GM12878 (cell line): ENCODE results near the gene OR5V1.
"Not testable (repeated sequence)": the region's sequence is repeated elsewhere in the genome, so short reads cannot be mapped to it uniquely, and the experiment has no call there.

Source experiments
- ATF7 ChIP-seq: fragments of 450-650 bp; IDR thresholded peaks from 2 replicates; pipeline ENCODE4 v1.6.1; 2016; ENCODE audit warnings: low read depth, mild to moderate bottlenecking
- BMI1 ChIP-seq: fragments of 450-650 bp; IDR thresholded peaks from 2 replicates; pipeline ENCODE4 v1.6.1; 2016; ENCODE audit warnings: mild to moderate bottlenecking, moderate library complexity, borderline replicate concordance
- CEBPZ ChIP-seq: fragments of 150-350 bp; IDR thresholded peaks from 2 replicates; pipeline ENCODE4 v1.6.1; 2016; ENCODE audit warnings: low read depth, low read length

GRCh38 chr6:29349348-29349747, 19.3 kb downstream of the OR5V1 start:
- not testable (repeated sequence) for TF ChIP-seq CEBPZ, BMI1, ATF7
